Activated gamma-delta T cell treated with anti-CD3 and anti-CD28 coated beads, Interleukin-2, amount 50 U/mL, for 16 hours (primary cell): ENCODE data around the gene FANCD2.
"Not testable (repeated sequence)": the region's sequence is repeated elsewhere in the genome, so short reads cannot be mapped to it uniquely, and the experiment has no call there.

Source experiments
- DNase-seq: peaks from one replicate; pipeline ENCODE4 v3.0.0-alpha.2; 2020; ENCODE audit warnings: low read depth

FANCD2 gene

GRCh38 chr3:10015461-10015904 is 10.8 kb upstream of the FANCD2 start:
- DNase-seq: no peak

- DNase-seq: no peak
These were observed 8.5 kb upstream of the FANCD2 start for GRCh38 chr3:10017636-10018292.

GRCh38 chr3:10018806-10019205 is 7.4 kb upstream of the FANCD2 start:
- DNase-seq: not testable (repeated sequence)

GRCh38 chr3:10019326-10019725 is 6.9 kb upstream of the FANCD2 start:
- DNase-seq: no peak

GRCh38 chr3:10021856-10022775 is 4.1 kb upstream of the FANCD2 start:
- DNase-seq: no peak

- DNase-seq: no peak
These were observed 2.5 kb upstream of the FANCD2 start for GRCh38 chr3:10023587-10024310.

- DNase-seq: no peak
These were observed 793 bp upstream of the FANCD2 start for GRCh38 chr3:10025205-10026083.

- no peak for DNase-seq
These were observed 14.8 kb downstream of the FANCD2 start for GRCh38 chr3:10041034-10041433.

- no peak for DNase-seq
These were observed 21.6 kb downstream of the FANCD2 start for GRCh38 chr3:10047876-10048275.

- DNase-seq: not testable (repeated sequence)
These were observed 26.8 kb downstream of the FANCD2 start for GRCh38 chr3:10053054-10053453.

GRCh38 chr3:10055097-10055496 is 28.9 kb downstream of the FANCD2 start:
- DNase-seq: no peak

- DNase-seq: not testable (repeated sequence)
These were observed 43.8 kb downstream of the FANCD2 start for GRCh38 chr3:10070077-10070476.

- DNase-seq: no peak
These were observed 48.4 kb downstream of the FANCD2 start for GRCh38 chr3:10074666-10075065.

GRCh38 chr3:10081871-10082270 is 55.6 kb downstream of the FANCD2 start:
- DNase-seq: no peak

- no peak for DNase-seq
These were observed 59.5 kb downstream of the FANCD2 start for GRCh38 chr3:10085738-10086137.

- no peak for DNase-seq
These were observed 62.0 kb downstream of the FANCD2 start for GRCh38 chr3:10088256-10088655.

- DNase-seq: no peak
These were observed 63.9 kb downstream of the FANCD2 start for GRCh38 chr3:10090179-10090578.

GRCh38 chr3:10090774-10091173 is 64.5 kb downstream of the FANCD2 start:
- DNase-seq: not testable (repeated sequence)

- DNase-seq: not testable (repeated sequence)
These were observed 65.2 kb downstream of the FANCD2 start for GRCh38 chr3:10091387-10091786.

GRCh38 chr3:10093678-10094077 is 67.4 kb downstream of the FANCD2 start:
- no peak for DNase-seq

- no peak for DNase-seq
These were observed 72.8 kb downstream of the FANCD2 start for GRCh38 chr3:10099041-10099440.

- no peak for DNase-seq
These were observed 80.7 kb downstream of the FANCD2 start for GRCh38 chr3:10106919-10107318.
